ENCODE results near the gene NELL1. TPM values are rescaled to one million over a fixed set of nuclear protein-coding genes. Genes with fewer than 3 reads are reported as not detected.

NELL1 gene
- total RNA-seq, 1 donor from 2014 or later: not detected

GRCh38 chr11:21552911-21553310, 883.5 kb downstream of the NELL1 start:
- no peak for DNase-seq (ENCODE audit: low spot score)

DNA sequence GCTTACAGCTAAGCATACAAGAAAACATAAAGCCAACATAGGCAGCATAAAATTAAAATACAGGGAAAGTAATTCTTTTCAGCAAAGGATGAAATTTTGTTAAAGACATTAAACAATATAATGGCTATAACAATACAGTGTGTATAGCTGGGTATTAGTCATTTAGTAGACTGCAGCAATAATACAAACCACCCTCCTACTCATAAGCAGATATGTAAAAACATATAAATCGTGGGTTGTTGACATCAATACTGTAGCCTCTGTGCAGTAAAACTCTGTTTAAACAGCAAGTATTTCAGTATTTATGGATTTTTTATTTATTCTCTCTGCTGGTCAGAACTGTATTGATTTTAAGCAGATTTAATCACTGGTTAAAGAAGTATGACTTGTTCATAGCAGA, 884.4 kb downstream of the NELL1 start:
- no peak for DNase-seq (ENCODE audit: low spot score)

DNA sequence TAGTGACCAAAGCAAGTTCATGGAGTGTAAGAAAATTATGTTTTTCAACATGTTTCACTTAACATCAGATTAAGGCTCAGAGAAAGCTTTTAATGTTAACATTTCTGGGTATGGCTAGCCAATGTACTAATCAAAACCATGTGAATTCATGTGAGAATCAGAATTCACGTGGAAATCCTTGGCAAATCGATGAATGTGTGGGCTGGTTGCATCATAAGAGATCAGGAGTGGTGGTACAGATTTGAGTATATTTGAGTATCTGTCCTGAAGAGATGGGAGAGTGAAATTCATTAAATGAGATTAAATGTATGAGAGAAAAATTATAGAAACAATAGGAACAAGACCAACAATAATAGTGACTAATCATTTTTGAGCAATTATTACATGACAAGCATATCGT, 884.9 kb downstream of the NELL1 start:
- DNase-seq (ENCODE audit: low spot score): no peak

- no peak for DNase-seq (ENCODE audit: low spot score)
These were observed 887.5 kb downstream of the NELL1 start for GRCh38 chr11:21556926-21557325.

DNA sequence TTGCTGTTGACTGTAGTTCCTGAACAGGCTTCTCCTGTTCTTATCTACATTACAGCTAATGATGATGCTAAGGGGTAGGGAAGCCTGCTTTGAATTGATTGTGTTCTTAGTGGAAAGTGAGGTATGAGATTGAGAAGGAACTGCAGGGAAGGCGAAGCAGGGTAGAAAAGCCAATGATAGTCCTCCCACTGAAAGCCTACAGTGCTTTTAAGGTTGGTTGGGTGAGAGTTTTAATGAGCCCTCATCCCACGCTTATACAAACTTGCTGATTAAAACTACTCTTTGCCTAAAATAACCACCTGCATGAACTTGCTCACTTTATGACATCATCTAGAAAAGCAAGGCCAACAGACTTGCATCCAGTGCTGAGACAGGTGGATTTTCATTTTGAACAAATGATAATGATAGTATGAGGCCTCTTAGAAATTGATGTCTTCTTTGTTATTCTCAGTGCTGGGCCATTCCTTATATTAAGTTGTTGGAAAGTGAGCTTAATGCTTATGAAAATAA, 891.1 kb downstream of the NELL1 start:
- DNase-seq (ENCODE audit: low spot score): no peak

DNA sequence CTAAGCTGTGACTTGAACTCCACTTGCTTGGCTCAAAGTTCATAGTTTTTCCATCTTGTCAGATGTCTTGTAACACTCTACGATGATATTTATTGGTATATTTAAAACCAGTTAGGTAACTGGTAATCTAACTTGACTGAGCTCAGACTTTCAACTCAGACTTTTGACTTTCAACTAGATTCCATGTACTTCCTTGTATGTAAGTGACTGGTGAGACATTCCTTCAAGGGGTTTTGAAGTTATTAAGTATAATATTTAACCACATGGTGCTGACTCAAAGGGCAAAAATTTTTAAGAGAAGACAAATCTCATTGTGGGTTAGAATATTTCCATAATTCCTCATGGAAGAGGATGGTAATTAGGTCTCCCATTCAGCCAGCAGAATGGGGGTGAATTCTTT, 892.2 kb downstream of the NELL1 start:
- DNase-seq (ENCODE audit: low spot score): no peak

DNA sequence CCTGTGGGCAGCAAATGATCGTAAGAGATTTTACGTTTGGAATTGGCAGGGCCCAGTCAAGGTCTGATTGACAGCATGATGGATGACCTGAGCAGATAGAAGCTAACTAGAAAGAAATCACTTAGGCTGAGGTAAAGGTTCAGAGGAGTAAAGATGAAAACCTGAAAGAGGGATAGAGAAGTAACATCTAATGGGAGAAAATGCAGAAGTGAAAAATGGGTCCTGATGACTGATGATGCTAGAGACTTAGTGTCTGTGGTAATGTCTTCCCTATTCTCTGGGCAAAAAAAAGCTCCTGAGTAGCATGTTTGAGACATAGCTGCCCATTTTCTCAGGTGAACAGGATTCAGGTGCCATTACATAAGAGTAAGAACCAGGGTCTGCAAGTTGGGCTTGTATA, 894.7 kb downstream of the NELL1 start:
- no peak for DNase-seq (ENCODE audit: low spot score)

DNA sequence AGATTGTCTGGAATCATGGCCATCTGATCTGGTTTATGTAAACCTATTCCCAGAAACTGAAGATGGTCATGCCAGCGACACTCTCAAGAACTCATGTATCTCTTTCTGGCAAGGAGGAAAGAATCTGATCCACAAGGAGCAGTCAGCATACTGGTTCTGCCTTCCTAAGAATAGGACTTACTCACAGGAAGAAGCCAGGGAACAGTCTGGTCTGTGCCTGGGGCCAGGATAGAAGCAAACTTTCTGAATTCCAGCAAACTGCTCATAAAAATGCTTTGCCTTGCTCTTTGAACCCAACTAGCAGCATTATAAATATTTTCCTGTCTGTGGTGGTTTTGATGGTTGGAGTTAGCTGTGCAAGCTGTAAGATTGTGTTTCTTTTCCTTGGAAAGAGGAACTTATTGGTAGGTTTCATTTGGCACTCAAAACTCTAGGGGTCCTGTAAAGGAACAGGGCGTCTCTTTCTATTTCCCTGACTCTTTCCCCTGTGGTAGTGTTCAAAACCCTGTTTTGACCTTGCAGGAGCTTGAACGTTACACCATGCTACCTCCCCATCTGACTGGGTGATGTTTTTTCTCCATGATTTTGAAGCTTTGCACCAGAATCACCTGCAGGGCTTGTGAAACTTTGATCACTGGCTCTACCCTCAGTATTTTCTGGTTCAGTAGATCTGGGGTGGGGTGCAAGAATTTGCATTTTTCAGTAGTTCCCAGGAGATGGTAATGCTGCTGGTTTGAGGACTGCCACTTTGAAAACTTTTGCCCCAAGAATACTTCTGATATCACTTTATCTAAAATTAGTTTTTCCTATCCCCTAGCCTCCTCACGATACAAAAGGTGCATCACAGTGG, 895.7 kb downstream of the NELL1 start:
- no peak for DNase-seq (ENCODE audit: low spot score)

- DNase-seq (ENCODE audit: low spot score): no peak
These were observed 897.2 kb downstream of the NELL1 start for GRCh38 chr11:21566521-21567117.

GRCh38 chr11:21567645-21568290, 898.4 kb downstream of the NELL1 start:
- no peak for DNase-seq (ENCODE audit: low spot score)

- no peak for DNase-seq (ENCODE audit: low spot score)
These were observed 902.8 kb downstream of the NELL1 start for GRCh38 chr11:21572210-21572609.

GRCh38 chr11:21582791-21583190, 913.4 kb downstream of the NELL1 start:
- DNase-seq (ENCODE audit: low spot score): no peak

DNA sequence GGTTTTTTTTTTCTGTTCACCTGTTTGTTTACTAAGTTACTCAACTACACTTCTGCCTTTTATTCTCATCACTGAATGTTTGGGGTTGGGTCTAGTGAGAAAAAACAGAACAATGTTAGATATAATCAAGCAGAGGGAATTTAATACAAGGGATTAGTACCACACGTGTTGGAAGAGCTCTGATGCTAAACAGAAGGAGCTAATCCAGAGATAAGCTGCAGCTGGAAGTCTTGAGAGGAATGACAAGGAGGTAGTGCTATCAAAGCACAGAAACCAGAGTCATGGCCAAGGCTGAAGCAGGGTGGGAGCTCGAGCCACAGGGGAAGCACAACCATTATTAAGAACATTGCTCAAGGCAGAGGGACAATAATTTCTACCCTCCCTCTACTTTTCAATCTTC, 919.4 kb downstream of the NELL1 start:
- DNase-seq (ENCODE audit: low spot score): no peak

DNA sequence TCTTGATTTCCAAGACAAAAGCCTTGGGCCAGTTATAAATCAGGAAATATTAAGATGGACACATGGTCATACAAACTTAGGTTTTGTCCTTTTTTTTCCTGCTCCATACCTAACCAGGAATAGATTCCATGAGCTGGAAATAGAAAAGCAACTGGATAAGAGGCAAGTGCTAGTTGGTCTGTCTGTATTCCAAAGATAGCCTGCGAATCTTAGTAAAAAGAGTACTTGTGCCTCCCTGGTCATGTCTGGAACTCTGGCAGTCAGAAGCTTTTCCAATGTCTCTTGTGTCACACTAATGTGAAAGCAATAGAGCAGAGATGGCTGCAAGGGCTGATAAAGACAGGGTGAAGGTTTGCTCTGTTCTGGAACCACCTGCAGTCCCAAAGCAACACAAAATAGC, 933.3 kb downstream of the NELL1 start:
- no peak for DNase-seq (ENCODE audit: low spot score)

DNA sequence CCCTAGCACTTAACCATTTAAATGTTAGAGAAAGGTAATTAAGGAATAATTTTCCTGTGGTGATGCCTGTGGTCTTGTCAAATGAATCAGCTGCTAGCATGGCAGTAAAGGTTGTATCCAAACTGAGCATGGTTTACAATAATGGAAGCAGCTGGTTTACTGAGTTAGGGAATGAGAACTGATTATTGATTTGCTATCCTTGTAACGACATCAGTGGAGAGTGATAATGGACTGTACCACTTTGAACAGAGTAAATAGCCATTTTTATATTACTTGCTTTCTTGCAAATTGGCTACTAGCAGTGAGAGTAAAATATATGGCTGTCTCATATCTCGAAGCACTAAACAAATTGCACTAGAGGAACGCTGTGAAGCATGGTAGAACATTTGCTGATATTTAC, 934.5 kb downstream of the NELL1 start:
- DNase-seq (ENCODE audit: low spot score): no peak

- no peak for DNase-seq (ENCODE audit: low spot score)
These were observed 935.2 kb downstream of the NELL1 start for GRCh38 chr11:21604564-21604963.

DNA sequence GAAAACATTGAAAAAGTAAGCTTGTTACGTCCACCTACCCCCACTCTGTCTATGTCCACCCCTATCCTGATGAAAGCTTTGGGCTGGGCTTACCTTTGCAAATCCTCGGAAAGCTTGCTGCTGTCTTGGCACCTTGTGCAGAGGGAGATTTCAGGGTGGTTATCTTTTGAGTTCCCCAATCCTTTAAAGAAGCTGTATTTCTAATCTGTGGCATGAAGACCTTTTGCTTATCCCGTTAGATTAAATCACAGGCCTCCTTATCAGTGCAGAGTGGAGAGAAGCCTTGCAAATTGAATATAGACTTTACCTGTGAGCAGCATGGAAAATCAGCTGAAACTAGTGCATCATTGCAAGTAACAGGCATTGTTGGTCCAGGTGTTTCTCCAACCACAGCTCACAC, 942.9 kb downstream of the NELL1 start:
- DNase-seq (ENCODE audit: low spot score): no peak

DNA sequence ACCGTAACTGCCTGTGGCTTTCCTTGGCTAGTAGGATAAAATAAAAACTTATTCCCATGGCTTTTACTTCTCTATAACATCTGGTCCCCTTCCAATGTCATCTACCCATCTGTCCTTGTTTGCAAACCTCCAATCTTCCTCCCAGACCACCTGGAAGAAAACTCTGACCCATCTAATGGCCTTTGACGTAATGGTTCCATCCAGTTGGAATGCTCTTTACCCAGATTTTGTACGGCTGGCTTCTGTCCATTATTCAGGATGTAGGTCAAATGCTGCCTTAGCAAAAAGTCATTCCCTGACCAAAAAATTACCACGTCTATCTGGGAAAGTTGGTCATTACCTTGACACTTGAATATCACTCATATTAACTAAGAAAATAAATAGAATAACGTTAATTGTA, 945.6 kb downstream of the NELL1 start:
- DNase-seq (ENCODE audit: low spot score): no peak

- DNase-seq (ENCODE audit: low spot score): no peak
These were observed 946.6 kb downstream of the NELL1 start for GRCh38 chr11:21615955-21616371.

- no peak for DNase-seq (ENCODE audit: low spot score)
These were observed 953.2 kb downstream of the NELL1 start for GRCh38 chr11:21622566-21622965.

GRCh38 chr11:21622995-21623394, 953.6 kb downstream of the NELL1 start:
- no peak for DNase-seq (ENCODE audit: low spot score)
